ENCODE data around the gene C1orf35. TPM values are rescaled to one million over a fixed set of nuclear protein-coding genes. Genes with fewer than 3 reads are reported as not detected.

The C1orf35 gene
- total RNA-seq, 1 experiment from 2014 or later: 31.0 TPM

- Mint-ChIP-seq H3K9me3 (0 out of 5 replicates have a peak, but pooled peaks cover 0 to 3% of the 10 kb centered on the region in 2 experiments), H3K4me1 (peaks cover 42 to 52% of the 10 kb centered on the region in 2 experiments), H3K36me3 (ENCODE audit: insufficient read depth in 1 of 3, low read depth in 3 of 3) (peaks cover 5 to 19% (median 15%) of the 10 kb centered on the region in 3 experiments), H3K27ac (peak overlapping the region; percentile 87 to 99 (median 98); a peak in 6 of 7 replicates), H3K4me3 (peak overlapping the region; percentile 97 to 99), H3K27me3 (ENCODE audit: low read depth) (peaks cover 27% of the 10 kb centered on the region)
- Histone ChIP-seq H2BK15ac (ENCODE audit: low read depth, low read length) (no peak overlapping the region), H2BK20ac (ENCODE audit: low read depth, low read length, poor library complexity, severe bottlenecking) (no peak overlapping the region), H3K79me2 (ENCODE audit: insufficient read depth, low read length) (peaks cover 50% of the 10 kb centered on the region), H3K18ac (ENCODE audit: insufficient read length, low read depth, low read length) (peak overlapping the region; percentile 55), H3K23ac (ENCODE audit: insufficient read length, low read depth, low read length) (no peak overlapping the region), H4K91ac (ENCODE audit: insufficient read length, low read depth, low read length) (peak overlapping the region; percentile 97), H3K9ac (ENCODE audit: extremely low read depth, insufficient read length, low read length) (peak overlapping the region; percentile 95), H3K14ac (ENCODE audit: insufficient read depth, low read length) (peak overlapping the region; percentile 97), H2BK5ac (ENCODE audit: insufficient read length, low read length) (no peak overlapping the region), H3T11ph (ENCODE audit: low read length) (no peak overlapping the region), H3K79me1 (ENCODE audit: insufficient read depth, low read depth, low read length, poor library complexity, severe bottlenecking) (peaks cover 17% of the 10 kb centered on the region), H3K9me3 (ENCODE audit: control insufficient read depth, low read depth, low read length) (no peaks in the 10 kb centered on the region), H2BK12ac (ENCODE audit: insufficient read length, low read depth, low read length) (no peak overlapping the region), H3K27ac (ENCODE audit: insufficient read length, low read depth, low read length) (no peak overlapping the region), H4K20me1 (ENCODE audit: control insufficient read depth, insufficient read depth, insufficient read length) (peaks cover 3% of the 10 kb centered on the region), H2BK120ac (ENCODE audit: low read depth, low read length, poor library complexity, severe bottlenecking) (peak overlapping the region; percentile 28), H3K4ac (ENCODE audit: low read depth, low read length) (peak overlapping the region; percentile 63), H4K8ac (replicated peaks; ENCODE audit: insufficient read length, low read depth, low read length) (no peak overlapping the region), H3K56ac (ENCODE audit: insufficient read length, low read depth, low read length) (no peak overlapping the region), H3K27me3 (ENCODE audit: insufficient read depth, low read length) (peaks cover under 1% of the 10 kb centered on the region; the same call in 1 of the 2 replicates), H3K4me2 (ENCODE audit: insufficient read depth, insufficient read length, low read length) (peak overlapping the region; percentile 90), H3K23me2 (ENCODE audit: insufficient read length, low read depth, low read length, poor library complexity, severe bottlenecking) (peaks cover 10% of the 10 kb centered on the region), H2AFZ (ENCODE audit: low read length) (no peak overlapping the region), H3K4me1 (ENCODE audit: insufficient read depth, low read length) (peaks cover 6% of the 10 kb centered on the region), H2AK5ac (ENCODE audit: insufficient read length, low read length) (no peak overlapping the region), H4K5ac (ENCODE audit: insufficient read length, low read depth, low read length) (no peak overlapping the region)
- TF ChIP-seq, protein P1, sequence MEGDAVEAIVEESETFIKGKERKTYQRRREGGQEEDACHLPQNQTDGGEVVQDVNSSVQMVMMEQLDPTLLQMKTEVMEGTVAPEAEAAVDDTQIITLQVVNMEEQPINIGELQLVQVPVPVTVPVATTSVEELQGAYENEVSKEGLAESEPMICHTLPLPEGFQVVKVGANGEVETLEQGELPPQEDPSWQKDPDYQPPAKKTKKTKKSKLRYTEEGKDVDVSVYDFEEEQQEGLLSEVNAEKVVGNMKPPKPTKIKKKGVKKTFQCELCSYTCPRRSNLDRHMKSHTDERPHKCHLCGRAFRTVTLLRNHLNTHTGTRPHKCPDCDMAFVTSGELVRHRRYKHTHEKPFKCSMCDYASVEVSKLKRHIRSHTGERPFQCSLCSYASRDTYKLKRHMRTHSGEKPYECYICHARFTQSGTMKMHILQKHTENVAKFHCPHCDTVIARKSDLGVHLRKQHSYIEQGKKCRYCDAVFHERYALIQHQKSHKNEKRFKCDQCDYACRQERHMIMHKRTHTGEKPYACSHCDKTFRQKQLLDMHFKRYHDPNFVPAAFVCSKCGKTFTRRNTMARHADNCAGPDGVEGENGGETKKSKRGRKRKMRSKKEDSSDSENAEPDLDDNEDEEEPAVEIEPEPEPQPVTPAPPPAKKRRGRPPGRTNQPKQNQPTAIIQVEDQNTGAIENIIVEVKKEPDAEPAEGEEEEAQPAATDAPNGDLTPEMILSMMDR (conservative IDR thresholded peaks at IDR 0.05): no peak
- DNase-seq: no peak
- no CpG with 5 or more reads among the region's 79 CpGs for WGBS (ENCODE audit: extremely low coverage, insufficient read length, low lambda C conversion rate)
Observed at GRCh38 chr1:228082918-228083870, 19.9 kb downstream of the C1orf35 start.
